ENCODE measurements around the gene HMMR. TPM values are rescaled to one million over a fixed set of nuclear protein-coding genes. Genes with fewer than 3 reads are reported as not detected.

Gene HMMR
- total and polyA plus RNA-seq, 2 experiments from 2014 or later, result 77.9 to 163 TPM

DNA sequence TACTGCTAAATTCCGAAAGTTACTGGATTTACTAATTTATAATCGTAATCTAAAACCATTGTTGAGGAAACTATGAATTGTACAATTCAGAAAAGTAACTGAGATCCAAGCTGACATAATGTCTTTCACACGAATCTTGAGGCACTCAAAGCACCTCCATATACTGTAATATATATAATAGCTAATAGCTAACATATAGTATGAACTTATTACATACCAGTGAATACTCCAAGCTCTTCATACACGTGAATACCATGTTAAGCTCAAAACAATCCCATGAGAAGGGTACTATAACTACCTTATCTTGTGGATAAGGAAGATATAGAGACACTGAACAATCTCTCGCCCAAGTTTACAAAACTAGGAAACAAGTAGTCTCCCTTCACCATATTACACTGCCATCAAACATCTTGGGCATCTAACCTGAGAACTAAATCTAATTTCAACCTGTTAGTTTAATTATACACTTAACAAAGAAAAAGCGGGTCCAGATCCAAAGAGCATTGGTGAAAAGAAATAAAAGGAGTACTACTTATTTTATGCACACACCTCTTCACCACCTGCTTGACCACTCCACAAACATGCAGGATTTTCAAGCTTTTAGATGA, 1.6 kb upstream of the HMMR start (continued):
- TF ChIP-seq, protein P1, sequence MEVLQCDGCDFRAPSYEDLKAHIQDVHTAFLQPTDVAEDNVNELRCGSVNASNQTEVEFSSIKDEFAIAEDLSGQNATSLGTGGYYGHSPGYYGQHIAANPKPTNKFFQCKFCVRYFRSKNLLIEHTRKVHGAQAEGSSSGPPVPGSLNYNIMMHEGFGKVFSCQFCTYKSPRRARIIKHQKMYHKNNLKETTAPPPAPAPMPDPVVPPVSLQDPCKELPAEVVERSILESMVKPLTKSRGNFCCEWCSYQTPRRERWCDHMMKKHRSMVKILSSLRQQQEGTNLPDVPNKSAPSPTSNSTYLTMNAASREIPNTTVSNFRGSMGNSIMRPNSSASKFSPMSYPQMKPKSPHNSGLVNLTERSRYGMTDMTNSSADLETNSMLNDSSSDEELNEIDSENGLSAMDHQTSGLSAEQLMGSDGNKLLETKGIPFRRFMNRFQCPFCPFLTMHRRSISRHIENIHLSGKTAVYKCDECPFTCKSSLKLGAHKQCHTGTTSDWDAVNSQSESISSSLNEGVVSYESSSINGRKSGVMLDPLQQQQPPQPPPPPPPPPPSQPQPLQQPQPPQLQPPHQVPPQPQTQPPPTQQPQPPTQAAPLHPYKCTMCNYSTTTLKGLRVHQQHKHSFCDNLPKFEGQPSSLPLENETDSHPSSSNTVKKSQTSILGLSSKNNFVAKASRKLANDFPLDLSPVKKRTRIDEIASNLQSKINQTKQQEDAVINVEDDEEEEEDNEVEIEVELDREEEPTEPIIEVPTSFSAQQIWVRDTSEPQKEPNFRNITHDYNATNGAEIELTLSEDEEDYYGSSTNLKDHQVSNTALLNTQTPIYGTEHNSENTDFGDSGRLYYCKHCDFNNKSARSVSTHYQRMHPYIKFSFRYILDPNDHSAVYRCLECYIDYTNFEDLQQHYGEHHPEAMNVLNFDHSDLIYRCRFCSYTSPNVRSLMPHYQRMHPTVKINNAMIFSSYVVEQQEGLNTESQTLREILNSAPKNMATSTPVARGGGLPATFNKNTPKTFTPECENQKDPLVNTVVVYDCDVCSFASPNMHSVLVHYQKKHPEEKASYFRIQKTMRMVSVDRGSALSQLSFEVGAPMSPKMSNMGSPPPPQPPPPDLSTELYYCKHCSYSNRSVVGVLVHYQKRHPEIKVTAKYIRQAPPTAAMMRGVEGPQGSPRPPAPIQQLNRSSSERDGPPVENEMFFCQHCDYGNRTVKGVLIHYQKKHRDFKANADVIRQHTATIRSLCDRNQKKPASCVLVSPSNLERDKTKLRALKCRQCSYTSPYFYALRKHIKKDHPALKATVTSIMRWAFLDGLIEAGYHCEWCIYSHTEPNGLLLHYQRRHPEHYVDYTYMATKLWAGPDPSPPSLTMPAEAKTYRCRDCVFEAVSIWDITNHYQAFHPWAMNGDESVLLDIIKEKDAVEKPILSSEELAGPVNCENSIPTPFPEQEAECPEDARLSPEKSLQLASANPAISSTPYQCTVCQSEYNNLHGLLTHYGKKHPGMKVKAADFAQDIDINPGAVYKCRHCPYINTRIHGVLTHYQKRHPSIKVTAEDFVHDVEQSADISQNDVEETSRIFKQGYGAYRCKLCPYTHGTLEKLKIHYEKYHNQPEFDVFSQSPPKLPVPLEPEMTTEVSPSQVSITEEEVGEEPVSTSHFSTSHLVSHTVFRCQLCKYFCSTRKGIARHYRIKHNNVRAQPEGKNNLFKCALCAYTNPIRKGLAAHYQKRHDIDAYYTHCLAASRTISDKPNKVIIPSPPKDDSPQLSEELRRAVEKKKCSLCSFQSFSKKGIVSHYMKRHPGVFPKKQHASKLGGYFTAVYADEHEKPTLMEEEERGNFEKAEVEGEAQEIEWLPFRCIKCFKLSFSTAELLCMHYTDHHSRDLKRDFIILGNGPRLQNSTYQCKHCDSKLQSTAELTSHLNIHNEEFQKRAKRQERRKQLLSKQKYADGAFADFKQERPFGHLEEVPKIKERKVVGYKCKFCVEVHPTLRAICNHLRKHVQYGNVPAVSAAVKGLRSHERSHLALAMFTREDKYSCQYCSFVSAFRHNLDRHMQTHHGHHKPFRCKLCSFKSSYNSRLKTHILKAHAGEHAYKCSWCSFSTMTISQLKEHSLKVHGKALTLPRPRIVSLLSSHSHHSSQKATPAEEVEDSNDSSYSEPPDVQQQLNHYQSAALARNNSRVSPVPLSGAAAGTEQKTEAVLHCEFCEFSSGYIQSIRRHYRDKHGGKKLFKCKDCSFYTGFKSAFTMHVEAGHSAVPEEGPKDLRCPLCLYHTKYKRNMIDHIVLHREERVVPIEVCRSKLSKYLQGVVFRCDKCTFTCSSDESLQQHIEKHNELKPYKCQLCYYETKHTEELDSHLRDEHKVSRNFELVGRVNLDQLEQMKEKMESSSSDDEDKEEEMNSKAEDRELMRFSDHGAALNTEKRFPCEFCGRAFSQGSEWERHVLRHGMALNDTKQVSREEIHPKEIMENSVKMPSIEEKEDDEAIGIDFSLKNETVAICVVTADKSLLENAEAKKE (CRISPR knock-in tag; IDR thresholded peaks at IDR 0.05), result no peak
- TF ChIP-seq, protein P2, sequence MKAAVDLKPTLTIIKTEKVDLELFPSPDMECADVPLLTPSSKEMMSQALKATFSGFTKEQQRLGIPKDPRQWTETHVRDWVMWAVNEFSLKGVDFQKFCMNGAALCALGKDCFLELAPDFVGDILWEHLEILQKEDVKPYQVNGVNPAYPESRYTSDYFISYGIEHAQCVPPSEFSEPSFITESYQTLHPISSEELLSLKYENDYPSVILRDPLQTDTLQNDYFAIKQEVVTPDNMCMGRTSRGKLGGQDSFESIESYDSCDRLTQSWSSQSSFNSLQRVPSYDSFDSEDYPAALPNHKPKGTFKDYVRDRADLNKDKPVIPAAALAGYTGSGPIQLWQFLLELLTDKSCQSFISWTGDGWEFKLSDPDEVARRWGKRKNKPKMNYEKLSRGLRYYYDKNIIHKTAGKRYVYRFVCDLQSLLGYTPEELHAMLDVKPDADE (IDR thresholded peaks at IDR 0.05), result no peak

DNA sequence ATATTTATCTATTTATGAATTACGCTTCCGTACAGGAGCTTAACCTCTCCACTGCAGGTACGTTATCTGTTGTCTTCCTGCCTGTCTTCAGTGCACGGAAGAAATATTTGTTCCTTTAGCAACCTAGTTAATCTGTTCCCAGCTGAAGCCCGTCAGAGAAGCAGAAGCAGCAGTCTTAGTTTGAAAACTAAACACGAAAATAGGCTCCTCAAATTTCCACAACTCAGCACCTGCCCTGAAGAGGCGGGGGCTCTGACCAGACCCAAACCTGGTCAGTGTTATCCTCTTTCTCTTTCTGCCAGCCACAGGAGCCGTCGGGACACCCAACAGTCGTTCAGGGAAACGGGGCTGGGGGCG, 992 bp upstream of the HMMR start:
- H3K27ac ChIP-seq (ENCODE audit: low read depth), result peak overlapping the region; percentile 99
- H3K36me3 Mint-ChIP-seq (ENCODE audit: low read depth), result peaks cover 36% of the 10 kb centered on the region
- H3K36me3 ChIP-seq (ENCODE audit: insufficient read depth), result peaks cover 16% of the 10 kb centered on the region; the same call in 1 of the 2 replicates
- no peaks in the 10 kb centered on the region for H3K27me3 ChIP-seq (ENCODE audit: insufficient read depth)
- H3K4me3 ChIP-seq, result peak overlapping the region; percentile 79
- H3F3A ChIP-seq (replicated peaks; ENCODE audit: low read depth), result peaks cover 9% of the 10 kb centered on the region; the same call in 1 of the 2 replicates
- no peaks in the 10 kb centered on the region; the same call in 1 of the 2 replicates for H3K9me2 ChIP-seq (ENCODE audit: insufficient read depth)
- H3K27me3 Mint-ChIP-seq (ENCODE audit: insufficient read depth, low read depth, poor library complexity), result peaks cover 13% of the 10 kb centered on the region
- H3K79me2 ChIP-seq (replicated peaks; ENCODE audit: insufficient read depth), result peaks cover 60% of the 10 kb centered on the region
- peak overlapping the region; percentile 100 for H3K27ac Mint-ChIP-seq
- H2AFZ ChIP-seq, result peak overlapping the region; percentile 86; the same call in 1 of the 2 replicates
- DNase-seq (ENCODE audit: low spot score) (no peak), ATAC-seq (no peak)
- H3K4me2 ChIP-seq, result peak overlapping the region; percentile 96
- peaks cover 3% of the 10 kb centered on the region; the same call in 2 of the 3 replicates for H3K9me3 Mint-ChIP-seq
- H3K4me3 Mint-ChIP-seq, result peak overlapping the region; percentile 99
- peaks cover 7% of the 10 kb centered on the region for H3K4me1 Mint-ChIP-seq
- H4K20me1 ChIP-seq (replicated peaks; ENCODE audit: insufficient read depth), result no peaks in the 10 kb centered on the region
- peaks cover 12% of the 10 kb centered on the region for H3K4me1 ChIP-seq (ENCODE audit: insufficient read depth)
- TF ChIP-seq EZH2 (IDR thresholded peaks at IDR 0.05; ENCODE audit: low read depth, unreplicated experiment) (no peak), ZNF331 (CRISPR knock-in tag; IDR thresholded peaks at IDR 0.05; ENCODE audit: low read depth) (no peak), EZH2phosphoT487 (IDR thresholded peaks at IDR 0.05; ENCODE audit: unreplicated experiment) (no peak), JUNB (IDR thresholded peaks at IDR 0.05; ENCODE audit: unreplicated experiment) (no peak)
- TF ChIP-seq, protein P1 (CRISPR knock-in tag; IDR thresholded peaks at IDR 0.05), result no peak

Measured in GM23338 (cell line).